Liver (tissue), 3 donors: ENCODE results near the gene TTC23.

Experiments used
- CTCF ChIP-seq: fragments of 150-350 bp; IDR thresholded peaks from 2 replicates; pipeline ENCODE4 v1.5.1; 2017; ENCODE audit warnings: improper control_type of control experiment, low read depth, low read length; ENCODE audit not compliant: missing input control
- EGR1 ChIP-seq, 2 donors: IDR thresholded peaks; 2 replicates each; pipeline ENCODE4 v1.6.1; 2016 to 2018; ENCODE audit warnings: antibody characterized with exemption in 2 of 2, low read depth in 2 of 2
- FOXA1 ChIP-seq: IDR thresholded peaks from 2 replicates; pipeline ENCODE4 v1.6.1; 2016; ENCODE audit warnings: antibody characterized with exemption
- JUND ChIP-seq, 2 donors: IDR thresholded peaks; 2 replicates each; pipeline ENCODE4 v1.6.1; 2016; ENCODE audit warnings: antibody characterized with exemption in 2 of 2
- MAX ChIP-seq: IDR thresholded peaks from 2 replicates; pipeline ENCODE4 v1.6.1; 2016; ENCODE audit warnings: antibody characterized with exemption
- RAD21 ChIP-seq, 2 donors: IDR thresholded peaks; 2 replicates each; pipeline ENCODE4 v1.6.1; 2016; ENCODE audit warnings: antibody characterized with exemption in 2 of 2, mild to moderate bottlenecking in 2 of 2
- REST ChIP-seq: IDR thresholded peaks from 2 replicates; pipeline ENCODE4 v1.6.1; 2016; ENCODE audit warnings: antibody characterized with exemption, mild to moderate bottlenecking
- SP1 ChIP-seq: IDR thresholded peaks from 2 replicates; pipeline ENCODE4 v1.6.1; 2018; ENCODE audit warnings: antibody characterized with exemption, mild to moderate bottlenecking
- TAF1 ChIP-seq: conservative IDR thresholded peaks from 2 replicates; pipeline ENCODE4 v1.6.1; 2016; ENCODE audit warnings: antibody characterized with exemption, mild to moderate bottlenecking
- YY1 ChIP-seq: IDR thresholded peaks from 2 replicates; pipeline ENCODE4 v1.6.1; 2016; ENCODE audit warnings: antibody characterized with exemption, mild to moderate bottlenecking
- ZBTB33 ChIP-seq: IDR thresholded peaks from 2 replicates; pipeline ENCODE4 v1.6.1; 2016; ENCODE audit warnings: antibody characterized with exemption
- donor health status: healthy.
- donor health status: healthy.

- TF ChIP-seq TAF1 (no peak), CTCF (no peak), MAX (no peak), YY1 (no peak), REST (no peak), JUND (IDR thresholded peaks at IDR 0.05) (no peak), ZBTB33 (no peak), FOXA1 (no peak), RAD21 (IDR thresholded peaks at IDR 0.05) (no peak), EGR1 (IDR thresholded peaks at IDR 0.05; ENCODE audit: low read depth in 2 of 2) (no peak), SP1 (no peak)
These were observed 47.8 kb downstream of the TTC23 start for GRCh38 chr15:99201408-99202175.
